Activated CD4-positive, alpha-beta T cell treated with anti-CD3 and anti-CD28 coated beads, Interleukin-2, Interleukin-4, amounts not matched to agents 100 ng/mL and 50 ng/mL, durations not matched to agents 16 hours and 8 hours (primary cell): ENCODE measurements around the gene ANLN.

Source experiments
- DNase-seq: peaks from one replicate; pipeline ENCODE4 v3.0.0-alpha.2; 2020; ENCODE audit warnings: low spot score

Gene ANLN, protein sequence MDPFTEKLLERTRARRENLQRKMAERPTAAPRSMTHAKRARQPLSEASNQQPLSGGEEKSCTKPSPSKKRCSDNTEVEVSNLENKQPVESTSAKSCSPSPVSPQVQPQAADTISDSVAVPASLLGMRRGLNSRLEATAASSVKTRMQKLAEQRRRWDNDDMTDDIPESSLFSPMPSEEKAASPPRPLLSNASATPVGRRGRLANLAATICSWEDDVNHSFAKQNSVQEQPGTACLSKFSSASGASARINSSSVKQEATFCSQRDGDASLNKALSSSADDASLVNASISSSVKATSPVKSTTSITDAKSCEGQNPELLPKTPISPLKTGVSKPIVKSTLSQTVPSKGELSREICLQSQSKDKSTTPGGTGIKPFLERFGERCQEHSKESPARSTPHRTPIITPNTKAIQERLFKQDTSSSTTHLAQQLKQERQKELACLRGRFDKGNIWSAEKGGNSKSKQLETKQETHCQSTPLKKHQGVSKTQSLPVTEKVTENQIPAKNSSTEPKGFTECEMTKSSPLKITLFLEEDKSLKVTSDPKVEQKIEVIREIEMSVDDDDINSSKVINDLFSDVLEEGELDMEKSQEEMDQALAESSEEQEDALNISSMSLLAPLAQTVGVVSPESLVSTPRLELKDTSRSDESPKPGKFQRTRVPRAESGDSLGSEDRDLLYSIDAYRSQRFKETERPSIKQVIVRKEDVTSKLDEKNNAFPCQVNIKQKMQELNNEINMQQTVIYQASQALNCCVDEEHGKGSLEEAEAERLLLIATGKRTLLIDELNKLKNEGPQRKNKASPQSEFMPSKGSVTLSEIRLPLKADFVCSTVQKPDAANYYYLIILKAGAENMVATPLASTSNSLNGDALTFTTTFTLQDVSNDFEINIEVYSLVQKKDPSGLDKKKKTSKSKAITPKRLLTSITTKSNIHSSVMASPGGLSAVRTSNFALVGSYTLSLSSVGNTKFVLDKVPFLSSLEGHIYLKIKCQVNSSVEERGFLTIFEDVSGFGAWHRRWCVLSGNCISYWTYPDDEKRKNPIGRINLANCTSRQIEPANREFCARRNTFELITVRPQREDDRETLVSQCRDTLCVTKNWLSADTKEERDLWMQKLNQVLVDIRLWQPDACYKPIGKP

DNA sequence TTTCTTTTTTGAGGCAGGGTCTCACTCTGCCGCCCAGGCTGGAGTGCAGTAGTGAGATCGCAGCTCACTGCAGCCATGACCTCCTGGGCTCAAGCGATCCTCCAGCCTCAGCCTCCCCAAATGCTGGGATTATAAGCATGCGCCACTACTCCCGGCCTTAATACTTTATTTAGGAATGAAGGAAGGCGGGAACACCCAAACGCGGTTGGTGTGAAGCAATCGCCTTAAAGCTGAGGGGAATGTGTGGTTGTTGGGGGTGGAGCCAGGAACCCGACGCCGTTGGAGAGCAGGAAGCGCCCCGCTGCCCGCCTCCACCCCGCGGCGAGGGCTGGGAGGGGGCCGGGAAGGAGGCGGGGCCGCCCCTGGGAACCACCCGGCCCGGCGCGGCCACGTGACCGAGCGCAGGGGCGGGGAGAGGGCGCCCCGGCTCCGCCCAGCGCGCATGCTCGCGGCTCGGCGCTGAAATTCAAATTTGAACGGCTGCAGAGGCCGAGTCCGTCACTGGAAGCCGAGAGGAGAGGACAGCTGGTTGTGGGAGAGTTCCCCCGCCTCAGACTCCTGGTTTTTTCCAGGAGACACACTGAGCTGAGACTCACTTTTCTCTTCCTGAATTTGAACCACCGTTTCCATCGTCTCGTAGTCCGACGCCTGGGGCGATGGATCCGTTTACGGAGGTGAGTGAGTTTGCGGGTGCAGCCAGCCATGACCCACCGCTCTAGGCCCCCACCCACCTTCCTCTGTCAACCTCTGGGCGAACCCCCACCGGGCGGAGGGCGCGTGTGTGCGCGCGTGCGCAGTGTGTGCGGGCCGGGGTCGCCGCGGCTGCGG, at the start of gene ANLN:
ANLN (plus strand) TSS at position 492 of the 828 bp plus-strand sequence; CDS start at position 657, 165 bp downstream.
- DNase-seq: peak; percentile 89

DNA sequence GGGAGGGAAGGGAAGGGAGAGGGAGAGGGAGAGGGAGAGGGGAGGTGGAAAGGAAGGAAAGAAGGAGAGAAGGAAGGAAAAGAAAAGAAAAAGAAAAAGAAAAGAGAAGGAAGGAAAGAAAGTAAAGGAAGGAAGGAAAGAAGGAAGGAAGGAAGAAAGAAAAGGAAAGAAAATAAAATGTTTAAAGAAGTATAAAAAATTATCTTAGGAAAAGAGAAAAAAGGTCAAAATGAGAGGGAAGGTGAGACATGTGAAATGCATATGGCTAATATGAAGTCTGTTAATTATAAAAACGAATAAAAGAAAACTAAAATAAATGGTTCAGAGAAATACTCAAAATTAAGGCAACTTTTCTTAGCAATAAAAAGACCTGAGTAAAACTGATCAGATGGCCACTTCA, 46.1 kb upstream of the ANLN start:
- no peak for DNase-seq

DNA sequence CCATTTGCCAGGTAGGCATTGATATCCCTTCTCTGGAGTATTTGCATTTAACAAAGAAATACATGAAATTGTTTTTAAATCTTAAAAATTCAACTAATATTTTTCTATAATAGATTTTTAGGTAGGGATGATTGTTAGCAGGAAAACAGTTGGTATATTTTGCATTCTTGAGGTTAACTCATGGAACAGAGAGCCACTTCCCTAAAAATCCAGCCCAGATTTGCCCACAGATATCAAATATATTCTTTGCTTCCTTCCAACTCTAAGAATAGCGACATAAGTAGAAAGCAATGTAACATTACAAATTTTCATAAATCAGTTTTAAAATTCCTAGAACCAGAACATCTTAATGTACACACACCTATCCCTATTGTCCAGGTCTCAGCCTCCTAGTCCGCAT, 45.0 kb upstream of the ANLN start:
- no peak for DNase-seq

- DNase-seq: peak; percentile 29
Measured at GRCh38 chr7:36346260-36346831, 43.3 kb upstream of the ANLN start.

DNA sequence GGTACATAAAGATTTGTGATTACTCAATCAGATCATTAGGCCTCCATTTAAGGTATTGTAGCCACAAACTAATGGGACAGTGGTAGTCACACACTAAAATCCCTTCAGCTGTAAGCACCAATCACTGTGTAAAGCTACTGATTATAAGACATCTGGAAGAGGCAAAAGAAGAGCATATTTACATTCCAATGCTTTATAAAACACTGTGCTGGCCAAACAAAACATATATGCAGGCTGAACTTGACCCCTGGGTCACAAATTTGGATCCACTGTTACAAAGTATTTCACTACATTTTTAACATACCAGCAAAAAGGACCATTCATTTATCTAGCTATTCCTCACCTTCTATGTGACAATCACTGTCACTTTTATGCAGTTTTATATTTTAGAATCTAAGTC, 41.4 kb upstream of the ANLN start:
- no peak for DNase-seq

GRCh38 chr7:36348771-36349170, 40.9 kb upstream of the ANLN start:
- DNase-seq: no peak

GRCh38 chr7:36349626-36350025, 40.0 kb upstream of the ANLN start:
- DNase-seq: no peak

- no peak for DNase-seq
Measured at GRCh38 chr7:36355490-36355889, 34.2 kb upstream of the ANLN start.

DNA sequence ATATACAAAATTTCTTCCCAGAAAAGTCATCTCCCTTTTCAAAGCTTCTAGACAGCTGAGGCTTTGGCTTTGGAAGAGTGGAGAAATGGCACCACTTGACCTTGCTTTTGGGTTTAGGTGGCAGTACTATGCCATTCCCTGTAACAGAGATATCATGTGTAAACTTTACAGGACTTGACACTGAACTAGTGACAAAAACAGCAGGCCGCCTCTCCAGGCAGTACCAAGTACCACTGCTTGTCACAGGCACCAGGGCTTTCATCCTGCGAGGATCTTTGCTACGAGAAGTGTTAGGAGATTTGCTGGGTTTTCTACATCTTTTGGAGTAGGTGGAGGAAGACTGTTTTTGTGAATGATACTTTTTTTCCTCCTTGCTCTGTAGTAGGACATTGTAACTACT, 32.6 kb upstream of the ANLN start:
- no peak for DNase-seq

GRCh38 chr7:36358589-36358988, 31.1 kb upstream of the ANLN start:
- no peak for DNase-seq

GRCh38 chr7:36360244-36360643, 29.4 kb upstream of the ANLN start:
- DNase-seq: no peak

GRCh38 chr7:36361227-36361626, 28.4 kb upstream of the ANLN start:
- no peak for DNase-seq

DNA sequence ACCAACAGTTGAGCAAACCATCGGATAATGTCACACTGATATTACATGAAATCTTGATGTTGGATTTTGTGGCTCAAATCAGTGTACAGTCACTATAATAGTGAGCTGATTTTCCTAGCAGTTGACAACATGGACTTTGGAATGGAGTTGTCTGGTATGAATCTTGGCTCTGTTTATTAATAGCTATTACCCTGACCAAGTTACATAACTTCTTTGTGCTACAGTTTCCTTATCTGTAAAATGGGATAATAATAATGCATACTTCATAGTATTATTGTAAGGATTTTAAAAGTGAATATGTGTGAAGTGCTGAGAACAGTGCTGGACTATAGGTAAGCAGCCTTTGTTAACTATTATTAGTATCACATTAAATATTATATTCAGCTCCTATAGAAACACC, 26.1 kb upstream of the ANLN start:
- no peak for DNase-seq

GRCh38 chr7:36366005-36366717, 23.5 kb upstream of the ANLN start:
- no peak for DNase-seq

DNA sequence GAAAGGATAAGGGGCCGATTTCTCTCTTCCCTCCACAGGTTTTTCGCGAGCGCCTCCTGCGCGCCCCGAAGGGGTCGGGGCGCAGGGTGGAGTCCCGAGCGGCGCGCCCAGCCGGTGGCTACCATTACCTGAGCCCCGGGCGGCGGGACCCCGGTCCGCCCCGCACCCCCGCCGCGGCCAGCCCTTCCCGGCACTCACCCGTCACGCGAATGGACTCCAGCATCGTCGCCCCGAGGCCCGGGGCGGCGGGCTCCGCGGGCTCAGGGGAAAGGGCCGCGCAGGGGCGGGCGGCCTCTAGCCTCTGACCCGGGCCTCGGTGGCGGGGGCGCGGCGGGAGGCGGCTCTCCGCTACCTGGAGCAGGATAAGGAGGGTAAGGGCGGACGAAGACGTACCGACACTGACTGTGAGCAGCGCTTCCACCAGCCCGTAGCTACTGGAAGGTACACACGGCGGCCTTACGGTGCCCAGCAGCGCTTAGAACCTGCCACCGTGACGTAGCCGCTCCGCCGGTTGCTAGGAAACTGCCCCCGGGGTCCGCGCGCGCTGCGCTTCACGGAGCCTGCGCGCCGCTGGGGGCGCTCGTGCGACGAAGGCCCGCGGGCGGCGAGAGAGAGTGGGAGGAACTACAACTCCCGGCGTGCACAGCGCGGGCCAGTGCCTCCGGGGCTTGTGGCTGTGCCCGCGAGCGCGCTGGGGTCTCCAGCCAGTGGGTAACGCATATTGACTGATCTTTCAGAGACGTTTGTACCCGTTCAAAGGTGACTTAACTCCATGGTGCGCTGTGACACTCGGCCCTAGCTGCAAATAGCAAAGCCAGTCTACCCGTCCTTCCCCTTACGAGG, 22.7 kb upstream of the ANLN start:
- peak; percentile 91 for DNase-seq

DNA sequence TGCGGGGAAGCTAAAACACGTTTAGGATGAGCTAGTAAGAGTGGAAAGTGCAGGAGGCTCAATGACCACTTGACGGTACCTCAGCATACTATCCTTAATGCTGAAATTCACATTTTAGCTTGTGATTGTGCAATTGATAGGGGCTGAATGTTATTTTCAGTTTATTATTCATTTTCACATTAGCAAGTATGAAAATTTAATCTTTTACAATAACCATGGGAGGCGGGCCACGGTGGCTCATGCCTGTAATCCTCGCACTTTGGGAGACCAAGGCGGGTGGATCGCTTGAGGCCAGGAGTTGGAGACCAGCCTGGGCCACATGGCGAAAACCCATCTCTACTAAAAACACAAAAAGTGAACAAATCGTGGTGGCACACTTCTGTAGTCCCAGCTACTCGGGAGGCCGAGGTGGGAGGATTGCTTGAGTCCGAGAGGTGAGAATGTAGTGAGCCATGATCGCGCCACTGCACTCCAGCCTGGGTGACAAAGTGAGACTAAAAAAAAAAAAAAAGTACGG, 22.0 kb upstream of the ANLN start:
- no peak for DNase-seq

DNA sequence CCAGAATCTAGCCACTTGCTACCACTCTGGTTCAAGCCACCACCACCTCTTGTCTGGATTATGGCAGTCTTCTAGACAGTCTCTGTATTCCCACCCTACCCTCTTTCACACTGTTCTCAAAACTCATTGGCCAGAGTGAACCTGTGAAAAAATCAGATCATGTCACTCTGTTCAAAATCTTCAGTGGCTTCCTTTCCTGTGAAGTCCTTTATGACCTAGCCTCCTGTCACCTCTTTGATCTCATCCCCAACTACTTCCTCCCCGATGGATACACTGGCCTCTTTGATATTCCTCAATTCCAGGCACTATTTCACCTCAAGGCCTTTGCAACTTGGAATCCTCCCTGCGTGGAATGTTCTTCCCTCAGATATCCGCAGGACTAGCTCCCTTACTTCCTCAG, 21.2 kb upstream of the ANLN start:
- no peak for DNase-seq

- no peak for DNase-seq
Measured at GRCh38 chr7:36369171-36369570, 20.5 kb upstream of the ANLN start.

DNA sequence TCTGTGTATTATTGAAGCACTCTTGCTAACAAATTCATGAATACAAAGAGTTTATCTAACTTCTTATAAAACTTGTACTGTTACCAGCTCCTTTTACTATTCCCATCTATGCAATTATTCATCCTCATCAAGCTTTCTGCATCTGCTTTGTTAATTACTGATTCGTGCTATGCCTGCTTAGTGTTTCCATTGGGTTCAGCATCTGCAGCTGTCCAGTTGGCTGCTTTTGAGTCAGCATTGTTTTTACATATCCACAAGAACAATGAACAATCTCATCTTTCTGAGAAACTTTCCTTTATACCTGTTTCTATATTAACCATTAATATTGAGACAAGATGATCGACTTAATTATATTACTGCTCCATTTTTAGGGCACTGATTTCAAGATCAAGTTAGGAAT, 19.6 kb upstream of the ANLN start:
- no peak for DNase-seq

DNA sequence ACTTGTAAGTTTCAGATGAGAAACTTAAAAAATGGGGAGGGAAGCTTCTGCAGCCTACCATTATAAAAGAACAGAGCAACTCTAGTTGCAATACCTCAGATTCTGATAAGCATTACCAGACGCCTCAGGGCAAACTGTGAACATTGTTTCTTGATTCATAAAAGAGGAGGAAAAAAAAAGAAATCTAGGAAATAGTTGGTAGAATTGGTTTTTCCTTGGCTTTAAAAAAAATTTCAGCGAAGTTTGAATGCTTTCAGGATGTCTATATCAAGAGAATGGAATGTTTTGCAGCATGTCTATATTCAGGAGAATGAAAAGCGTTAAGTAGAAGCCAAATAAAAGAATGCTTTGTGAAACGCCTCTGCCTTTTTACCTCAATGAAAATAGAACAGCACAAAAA, 17.5 kb upstream of the ANLN start:
- no peak for DNase-seq
